Activated CD4-positive, alpha-beta memory T cell treated with anti-CD3 and anti-CD28 coated beads, Interleukin-2, amount 10 ng/mL, durations not matched to agents 7 days and 5 days (primary cell): Measurements from ENCODE around the gene SMARCB1. TPM values are rescaled to one million over a fixed set of nuclear protein-coding genes. Genes with fewer than 3 reads are reported as not detected.
"Not testable (repeated sequence)": the region's sequence is repeated elsewhere in the genome, so short reads cannot be mapped to it uniquely, and the experiment has no call there.

Source experiments
- CTCF ChIA-PET: fragments of 350-600 bp; sonication (Branson Sonifier 250); formaldehyde crosslinking; loops from one replicate; lab custom pipeline; 2021; ENCODE audit warnings: antibody characterized with exemption, inconsistent platforms; lab: Charles Lee
- POLR2A ChIA-PET: fragments of 350-600 bp; sonication (Branson Sonifier 250); formaldehyde crosslinking; loops from one replicate; lab custom pipeline; 2021; ENCODE audit warnings: antibody characterized with exemption; lab: Charles Lee
- DNase-seq: peaks from one replicate; pipeline ENCODE4 v3.0.0-alpha.2; 2020
- H3K27ac Mint-ChIP-seq: one replicate; pipeline ENCODE4 v1.8.0; 2021; ENCODE audit warnings: mild to moderate bottlenecking, mixed read lengths
- H3K27me3 Mint-ChIP-seq: one replicate; pipeline ENCODE4 v1.8.0; 2021; ENCODE audit warnings: mixed read lengths
- H3K36me3 Mint-ChIP-seq: one replicate; pipeline ENCODE4 v1.8.0; 2021; ENCODE audit warnings: low read depth, mixed read lengths
- H3K4me1 Mint-ChIP-seq: one replicate; pipeline ENCODE4 v1.8.0; 2021; ENCODE audit warnings: mixed read lengths
- H3K4me3 Mint-ChIP-seq: one replicate; pipeline ENCODE4 v1.8.0; 2021; ENCODE audit warnings: mild to moderate bottlenecking, mixed read lengths
- H3K9me3 Mint-ChIP-seq: one replicate; pipeline ENCODE4 v1.8.0; 2021; ENCODE audit warnings: mixed read lengths
- total RNA-seq, 2 experiments: library from RNA; stranded (reverse); gene quantifications; one replicate each; pipeline ENCODE4 v1.2.3, GENCODE V29; 2021

The SMARCB1 gene
- total RNA-seq, 2 experiments from 2014 or later, result 65.6 to 66.9 TPM

GRCh38 chr22:23856721-23857605, 70.2 kb downstream of the SMARCB1 start:
- H3K27ac Mint-ChIP-seq, result peak overlapping the region; percentile 85
- H3K27me3 Mint-ChIP-seq, result peaks cover 3% of the 10 kb centered on the region
- ChIA-PET CTCF (interaction anchor here (0.5 to 3.0 kb wide), 16 partner anchors 7 to 450 kb away, joined by 3 to 30 read pairs (median 4); partner anchors contain the start of gene MIF), POLR2A (interaction anchor here (0.7 to 3.0 kb wide), 20 partner anchors 8 to 571 kb away, joined by 3 to 36 read pairs (median 4); partner anchors contain the start of genes ADORA2A, DERL3 and MIF)
- no peak for DNase-seq
- peak overlapping the region; percentile 91 for H3K4me3 Mint-ChIP-seq
- peaks cover 23% of the 10 kb centered on the region for H3K4me1 Mint-ChIP-seq
- H3K36me3 Mint-ChIP-seq, result no peaks in the 10 kb centered on the region
- no peaks in the 10 kb centered on the region for H3K9me3 Mint-ChIP-seq

GRCh38 chr22:23857606-23858483, 71.1 kb downstream of the SMARCB1 start, which contains the start of gene SLC2A11:
TSS of gene SLC2A11 (plus strand) at chr22:23857875. CDS start at chr22:23858000, 125 bp downstream.
- no peaks in the 10 kb centered on the region for H3K9me3 Mint-ChIP-seq
- H3K27ac Mint-ChIP-seq, result peak within 1 kb of the TSS; percentile 85
- ChIA-PET POLR2A (interaction anchor here (0.7 to 3.0 kb wide), 23 partner anchors 9 to 570 kb away, joined by 3 to 36 read pairs (median 4); partner anchors contain the start of genes ADORA2A, DERL3 and MIF), CTCF (interaction anchor here (0.5 to 3.0 kb wide), 16 partner anchors 8 to 451 kb away, joined by 3 to 30 read pairs (median 4); partner anchors contain the start of gene MIF)
- DNase-seq, result peak; percentile 95
- peak within 1 kb of the TSS; percentile 91 for H3K4me3 Mint-ChIP-seq
- H3K36me3 Mint-ChIP-seq, result no peaks in the 10 kb centered on the region
- peaks cover 3% of the 10 kb centered on the region for H3K27me3 Mint-ChIP-seq
- H3K4me1 Mint-ChIP-seq, result peaks cover 25% of the 10 kb centered on the region

GRCh38 chr22:23858484-23858815, 71.7 kb downstream of the SMARCB1 start:
- Mint-ChIP-seq H3K4me3 (peak overlapping the region; percentile 91), H3K4me1 (peaks cover 25% of the 10 kb centered on the region), H3K9me3 (no peaks in the 10 kb centered on the region), H3K27ac (peak overlapping the region; percentile 85), H3K36me3 (no peaks in the 10 kb centered on the region), H3K27me3 (peaks cover 3% of the 10 kb centered on the region)
- POLR2A ChIA-PET, result interaction anchor here (0.8 to 3.0 kb wide), 9 partner anchors 9 to 164 kb away, joined by 3 to 36 read pairs (median 5); partner anchors contain the start of genes CHCHD10, DERL3 and MIF
- CTCF ChIA-PET, result interaction anchor here (2.6 to 3.0 kb wide), 2 partner anchors 9 to 35 kb away, joined by 29 to 30 read pairs; partner anchors contain the start of gene MIF
- DNase-seq, result no peak

- CTCF ChIA-PET, result interaction anchor here (2.6 to 3.0 kb wide), 2 partner anchors 9 to 35 kb away, joined by 29 to 30 read pairs; partner anchors contain the start of gene MIF
- no peak for DNase-seq
- Mint-ChIP-seq H3K36me3 (no peaks in the 10 kb centered on the region), H3K4me3 (no peak overlapping the region), H3K9me3 (no peaks in the 10 kb centered on the region), H3K27ac (no peak overlapping the region), H3K27me3 (peaks cover 3% of the 10 kb centered on the region), H3K4me1 (peaks cover 25% of the 10 kb centered on the region)
- POLR2A ChIA-PET, result interaction anchor here (0.8 to 3.0 kb wide), 6 partner anchors 9 to 92 kb away, joined by 3 to 36 read pairs (median 5); partner anchors contain the start of genes CHCHD10 and MIF
Measured at GRCh38 chr22:23859201-23859600, 72.4 kb downstream of the SMARCB1 start.

- DNase-seq, H3K36me3 Mint-ChIP-seq, H3K27me3 Mint-ChIP-seq, H3K27ac Mint-ChIP-seq, H3K4me3 Mint-ChIP-seq, H3K9me3 Mint-ChIP-seq, POLR2A ChIA-PET: not testable (repeated sequence)
- CTCF ChIA-PET, result interaction anchor here (1.1 kb wide), 1 partner anchor 11 kb away, joined by 5 read pairs; no protein-coding TSS in a partner anchor
- H3K4me1 Mint-ChIP-seq, result peaks cover 25% of the 10 kb centered on the region
Measured at GRCh38 chr22:23860187-23860586, 73.4 kb downstream of the SMARCB1 start.

- Mint-ChIP-seq H3K27me3 (no peaks in the 10 kb centered on the region), H3K27ac (no peak overlapping the region), H3K4me1 (peaks cover 19% of the 10 kb centered on the region), H3K4me3 (no peak overlapping the region), H3K36me3 (no peaks in the 10 kb centered on the region), H3K9me3 (no peaks in the 10 kb centered on the region)
- ChIA-PET CTCF (interaction anchor here (1.2 to 1.8 kb wide), 2 partner anchors 32 to 212 kb away, joined by 3 to 8 read pairs; partner anchors contain the start of gene MIF), POLR2A (interaction anchor here (0.6 kb wide), 1 partner anchor 51 kb away, joined by 3 read pairs; no protein-coding TSS in a partner anchor)
- DNase-seq, result peak; percentile 59
Measured at GRCh38 chr22:23862103-23862502, 75.3 kb downstream of the SMARCB1 start.

- H3K9me3 Mint-ChIP-seq, DNase-seq, H3K4me1 Mint-ChIP-seq, H3K36me3 Mint-ChIP-seq, H3K27me3 Mint-ChIP-seq, H3K27ac Mint-ChIP-seq, H3K4me3 Mint-ChIP-seq: not testable (repeated sequence)
- ChIA-PET CTCF (interaction anchor here (1.0 to 2.0 kb wide), 3 partner anchors 15 to 92 kb away, joined by 3 to 11 read pairs (median 4); partner anchors contain the start of gene MIF), POLR2A (interaction anchor here (1.6 kb wide), 1 partner anchor 30 kb away, joined by 5 read pairs; the partner anchor contains the start of gene MIF)
Measured at GRCh38 chr22:23864499-23865154, 77.9 kb downstream of the SMARCB1 start.

GRCh38 chr22:23868580-23868979, 81.8 kb downstream of the SMARCB1 start:
- H3K27me3 Mint-ChIP-seq, result no peaks in the 10 kb centered on the region
- no peaks in the 10 kb centered on the region for H3K9me3 Mint-ChIP-seq
- CTCF ChIA-PET, result no interaction called here
- no peaks in the 10 kb centered on the region for H3K36me3 Mint-ChIP-seq
- no peak overlapping the region for H3K4me3 Mint-ChIP-seq
- DNase-seq, result no peak
- H3K4me1 Mint-ChIP-seq, result no peaks in the 10 kb centered on the region
- POLR2A ChIA-PET, result no interaction called here
- no peak overlapping the region for H3K27ac Mint-ChIP-seq

- DNase-seq, result no peak
- Mint-ChIP-seq H3K4me1 (no peaks in the 10 kb centered on the region), H3K27ac (no peak overlapping the region), H3K27me3 (no peaks in the 10 kb centered on the region), H3K4me3 (no peak overlapping the region), H3K36me3 (no peaks in the 10 kb centered on the region), H3K9me3 (no peaks in the 10 kb centered on the region)
- CTCF ChIA-PET, result no interaction called here
- POLR2A ChIA-PET, result no interaction called here
Measured at GRCh38 chr22:23874871-23875270, 88.1 kb downstream of the SMARCB1 start.

GRCh38 chr22:23875801-23876200, 89.0 kb downstream of the SMARCB1 start:
- no peak for DNase-seq
- ChIA-PET POLR2A (interaction anchor here (0.8 to 1.5 kb wide), 2 partner anchors 18 to 37 kb away, joined by 3 to 5 read pairs; partner anchors contain the start of gene MIF), CTCF (no interaction called here)
- H3K4me1 Mint-ChIP-seq, result no peaks in the 10 kb centered on the region
- H3K36me3 Mint-ChIP-seq, result no peaks in the 10 kb centered on the region
- no peak overlapping the region for H3K27ac Mint-ChIP-seq
- H3K27me3 Mint-ChIP-seq, result no peaks in the 10 kb centered on the region
- H3K4me3 Mint-ChIP-seq, result no peak overlapping the region
- no peaks in the 10 kb centered on the region for H3K9me3 Mint-ChIP-seq

GRCh38 chr22:23877566-23877965, 90.8 kb downstream of the SMARCB1 start:
- ChIA-PET POLR2A (interaction anchor here (1.1 kb wide), 1 partner anchor 35 kb away, joined by 3 read pairs; no protein-coding TSS in a partner anchor), CTCF (no interaction called here)
- Mint-ChIP-seq H3K36me3 (no peaks in the 10 kb centered on the region), H3K27me3 (no peaks in the 10 kb centered on the region), H3K9me3 (no peaks in the 10 kb centered on the region), H3K4me1 (no peaks in the 10 kb centered on the region), H3K4me3 (no peak overlapping the region), H3K27ac (no peak overlapping the region)
- DNase-seq, result no peak
